Activated naive CD4-positive, alpha-beta T cell treated with anti-CD3 and anti-CD28 coated beads, Interleukin-2, amount 50 U/mL, for 16 hours (primary cell): ENCODE data around the gene HAGH.

Source experiments
- DNase-seq: peaks from one replicate; pipeline ENCODE4 v3.0.0-alpha.2; 2020

HAGH gene

GRCh38 chr16:1772362-1772907 lies 54.2 kb downstream of the HAGH start, which contains the start of gene EME2:
Gene EME2 (plus strand): TSS chr16:1772810. CDS start chr16:1773228, 418 bp downstream.
- peak; percentile 65 for DNase-seq

GRCh38 chr16:1771864-1772361 lies 54.7 kb downstream of the HAGH start:
- no peak for DNase-seq

- DNase-seq = peak; percentile 81
These were observed 55.3 kb downstream of the HAGH start, which contains the start of gene NME3 for GRCh38 chr16:1771188-1771863. Gene NME3 (minus strand): TSS chr16:1771543. CDS start chr16:1771534, 9 bp downstream.

GRCh38 chr16:1770328-1771187 lies 56.1 kb downstream of the HAGH start:
- DNase-seq = peak; percentile 61

GRCh38 chr16:1769402-1770300 lies 57.0 kb downstream of the HAGH start:
- DNase-seq = no peak

GRCh38 chr16:1768767-1769401 lies 57.7 kb downstream of the HAGH start:
- DNase-seq = no peak

- no peak for DNase-seq
These were observed 58.4 kb downstream of the HAGH start for GRCh38 chr16:1768061-1768766.

- no peak for DNase-seq
These were observed 59.3 kb downstream of the HAGH start for GRCh38 chr16:1767116-1767994.

- no peak for DNase-seq
These were observed 59.9 kb downstream of the HAGH start for GRCh38 chr16:1766701-1767100.

- no peak for DNase-seq
These were observed 60.4 kb downstream of the HAGH start for GRCh38 chr16:1766231-1766630.

GRCh38 chr16:1765826-1766225 lies 60.8 kb downstream of the HAGH start:
- DNase-seq = no peak

- DNase-seq = no peak
These were observed 61.7 kb downstream of the HAGH start for GRCh38 chr16:1764971-1765370.

GRCh38 chr16:1763521-1764511 lies 62.8 kb downstream of the HAGH start:
- no peak for DNase-seq

GRCh38 chr16:1762879-1763520 lies 63.6 kb downstream of the HAGH start:
- DNase-seq = no peak

- DNase-seq = no peak
These were observed 64.3 kb downstream of the HAGH start for GRCh38 chr16:1762196-1762878.

GRCh38 chr16:1761751-1762150 lies 64.9 kb downstream of the HAGH start:
- no peak for DNase-seq

GRCh38 chr16:1760911-1761310 lies 65.7 kb downstream of the HAGH start:
- DNase-seq = no peak

- DNase-seq = no peak
These were observed 67.1 kb downstream of the HAGH start for GRCh38 chr16:1759511-1759910.
